Measurements from ENCODE around the gene VAT1.
"Not testable (repeated sequence)": the region's sequence is repeated elsewhere in the genome, so short reads cannot be mapped to it uniquely, and the experiment has no call there.

The VAT1 gene

GRCh38 chr17:42980274-42980765 is 41.9 kb downstream of the VAT1 start, which contains the start of gene RUNDC1:
Gene RUNDC1, plus strand, starts transcription at chr17:42980565. Its CDS starts 12 bp downstream, at chr17:42980577.
- Mint-ChIP-seq H3K4me1 (peaks cover 26 to 65% of the 10 kb centered on the region in 2 donors), H3K9me3 (no peaks in the 10 kb centered on the region), H3K36me3 (peaks cover 12 to 22% of the 10 kb centered on the region in 2 donors), H3K27ac (peak within 1 kb of the TSS; percentile 98), H3K27me3 (no peaks in the 10 kb centered on the region), H3K4me3 (peak within 1 kb of the TSS; percentile 86 to 99)
- DNase-seq: peak; percentile 81
- peak; percentile 68 to 74 for ATAC-seq (replicated peaks)

- Mint-ChIP-seq H3K27ac (peak within 1 kb of the TSS; percentile 98), H3K4me3 (peak within 1 kb of the TSS; percentile 86 to 99), H3K9me3 (no peaks in the 10 kb centered on the region), H3K36me3 (peaks cover 9 to 17% of the 10 kb centered on the region in 2 donors), H3K4me1 (peaks cover 22 to 58% of the 10 kb centered on the region in 2 donors), H3K27me3 (no peaks in the 10 kb centered on the region)
- DNase-seq: peak; percentile 24
- ATAC-seq (replicated peaks): peak; percentile 49 to 54
Observed at GRCh38 chr17:42979511-42980273, 42.5 kb downstream of the VAT1 start, which contains the start of gene PTGES3L. Gene PTGES3L, minus strand, starts transcription at chr17:42980080. Its CDS starts 27 bp downstream, at chr17:42980053.

DNA sequence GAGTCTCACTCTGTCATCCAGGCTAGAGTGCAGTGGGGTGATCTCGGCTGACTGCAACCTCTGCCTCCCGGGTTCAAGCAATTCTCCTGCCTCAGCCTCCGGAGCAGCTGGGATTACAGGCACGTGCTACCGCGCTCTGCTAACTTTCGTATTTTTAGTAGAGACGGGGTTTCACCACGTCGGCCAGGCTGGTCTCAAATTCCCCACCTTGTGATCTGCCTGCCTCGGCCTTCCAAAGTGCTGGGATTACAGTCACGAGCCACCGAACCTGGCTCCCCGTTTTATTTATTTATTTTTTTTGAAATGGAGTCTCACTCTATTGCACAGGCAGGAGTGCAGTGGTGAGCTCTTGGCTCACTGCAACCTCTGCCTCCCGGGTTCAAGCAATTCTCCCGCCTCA is 46.5 kb downstream of the VAT1 start:
- H3K4me1 Mint-ChIP-seq: peaks cover 8 to 19% of the 10 kb centered on the region in 2 donors
- H3K9me3 Mint-ChIP-seq; H3K27ac Mint-ChIP-seq; H3K4me3 Mint-ChIP-seq; H3K36me3 Mint-ChIP-seq; ATAC-seq (replicated peaks); DNase-seq; H3K27me3 Mint-ChIP-seq: not testable (repeated sequence)

- Mint-ChIP-seq H3K4me3 (no peak overlapping the region), H3K27me3 (no peaks in the 10 kb centered on the region), H3K36me3 (peaks cover 0 to 1% of the 10 kb centered on the region in 2 donors), H3K4me1 (peaks cover 8 to 16% of the 10 kb centered on the region in 2 donors), H3K27ac (no peak overlapping the region), H3K9me3 (no peaks in the 10 kb centered on the region)
- ATAC-seq (replicated peaks) (no peak), DNase-seq (no peak)
Observed at GRCh38 chr17:42975265-42975664, 46.9 kb downstream of the VAT1 start.

DNA sequence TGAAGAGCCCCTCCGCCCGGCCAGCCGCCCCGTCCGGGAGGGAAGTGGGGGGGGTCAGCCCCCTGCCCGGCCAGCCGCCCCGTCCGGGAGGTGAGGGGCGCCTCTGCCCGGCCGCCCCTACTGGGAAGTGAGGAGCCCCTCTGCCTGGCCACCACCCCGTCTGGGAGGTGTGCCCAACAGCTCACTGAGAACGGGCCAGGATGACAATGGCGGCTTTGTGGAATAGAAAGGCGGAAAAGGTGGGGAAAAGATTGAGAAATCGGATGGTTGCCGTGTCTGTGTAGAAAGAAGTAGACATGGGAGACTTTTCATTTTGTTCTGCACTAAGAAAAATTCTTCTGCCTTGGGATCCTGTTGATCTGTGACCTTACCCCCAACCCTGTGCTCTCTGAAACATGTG is 48.9 kb downstream of the VAT1 start:
- not testable (repeated sequence) for H3K27me3 Mint-ChIP-seq; H3K4me3 Mint-ChIP-seq; H3K27ac Mint-ChIP-seq; ATAC-seq (replicated peaks); DNase-seq; H3K4me1 Mint-ChIP-seq; H3K9me3 Mint-ChIP-seq; H3K36me3 Mint-ChIP-seq

- Mint-ChIP-seq H3K4me1 (peaks cover 0 to 4% of the 10 kb centered on the region in 2 donors), H3K27ac (no peak overlapping the region), H3K27me3 (no peaks in the 10 kb centered on the region), H3K9me3 (no peaks in the 10 kb centered on the region), H3K36me3 (no peaks in the 10 kb centered on the region), H3K4me3 (no peak overlapping the region)
- no peak for ATAC-seq (replicated peaks)
- no peak for DNase-seq
Observed at GRCh38 chr17:42971589-42971988, 50.6 kb downstream of the VAT1 start.

- DNase-seq: no peak
- Mint-ChIP-seq H3K27ac (no peak overlapping the region), H3K9me3 (no peaks in the 10 kb centered on the region), H3K4me3 (no peak overlapping the region), H3K36me3 (peaks cover 5% of the 10 kb centered on the region in 2 donors), H3K27me3 (no peaks in the 10 kb centered on the region), H3K4me1 (peaks cover 8 to 9% of the 10 kb centered on the region in 2 donors)
- ATAC-seq (replicated peaks): no peak
Observed at GRCh38 chr17:42969001-42969581, 53.1 kb downstream of the VAT1 start.

DNA sequence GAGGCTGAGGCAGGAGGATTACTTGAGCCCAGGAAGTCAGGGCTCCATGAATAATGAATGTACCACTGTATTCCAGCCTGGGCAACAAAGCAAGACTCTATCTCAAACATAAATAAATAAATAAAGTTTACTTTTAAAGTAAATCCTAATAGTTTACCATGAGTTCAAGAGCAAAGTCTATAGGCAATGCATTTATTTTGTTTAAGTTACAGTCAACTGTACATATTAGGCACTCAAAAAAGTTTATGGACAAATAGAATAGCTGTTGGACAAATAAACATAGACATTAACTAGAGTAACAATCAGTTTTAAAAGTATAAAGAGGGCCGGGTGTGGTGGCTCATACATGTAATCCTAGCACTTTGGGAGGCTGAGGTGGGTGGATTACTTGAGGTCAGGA is 54.3 kb downstream of the VAT1 start:
- Mint-ChIP-seq H3K27ac (no peak overlapping the region), H3K4me1 (peaks cover 13 to 18% of the 10 kb centered on the region in 2 donors), H3K36me3 (peaks cover 8 to 11% of the 10 kb centered on the region in 2 donors), H3K9me3 (no peaks in the 10 kb centered on the region), H3K27me3 (no peaks in the 10 kb centered on the region), H3K4me3 (no peak overlapping the region)
- ATAC-seq (replicated peaks): no peak
- no peak for DNase-seq
